Mammary epithelial cell (primary cell): ENCODE results near the gene RAB37.

Experiments
- EZH2 ChIP-seq: IDR thresholded peaks from 2 replicates; pipeline ENCODE4 v1.6.1; 2012; ENCODE audit warnings: low read length, inconsistent platforms, borderline replicate concordance
- TF ChIP-seq, protein P1 (sequence below), 2 donors: IDR thresholded peaks in 1 of 2; conservative IDR thresholded peaks in 1 of 2; 2 replicates each; pipeline ENCODE4 v1.5.1; 2011 to 2012; ENCODE audit warnings: inconsistent platforms in 2 of 2, low read length in 2 of 2, mild to moderate bottlenecking in 2 of 2, control low read depth in 1 of 2, low read depth in 1 of 2; ENCODE audit not compliant: insufficient read depth in 1 of 2; ENCODE audit errors: extremely low read depth in 1 of 2

DNA sequence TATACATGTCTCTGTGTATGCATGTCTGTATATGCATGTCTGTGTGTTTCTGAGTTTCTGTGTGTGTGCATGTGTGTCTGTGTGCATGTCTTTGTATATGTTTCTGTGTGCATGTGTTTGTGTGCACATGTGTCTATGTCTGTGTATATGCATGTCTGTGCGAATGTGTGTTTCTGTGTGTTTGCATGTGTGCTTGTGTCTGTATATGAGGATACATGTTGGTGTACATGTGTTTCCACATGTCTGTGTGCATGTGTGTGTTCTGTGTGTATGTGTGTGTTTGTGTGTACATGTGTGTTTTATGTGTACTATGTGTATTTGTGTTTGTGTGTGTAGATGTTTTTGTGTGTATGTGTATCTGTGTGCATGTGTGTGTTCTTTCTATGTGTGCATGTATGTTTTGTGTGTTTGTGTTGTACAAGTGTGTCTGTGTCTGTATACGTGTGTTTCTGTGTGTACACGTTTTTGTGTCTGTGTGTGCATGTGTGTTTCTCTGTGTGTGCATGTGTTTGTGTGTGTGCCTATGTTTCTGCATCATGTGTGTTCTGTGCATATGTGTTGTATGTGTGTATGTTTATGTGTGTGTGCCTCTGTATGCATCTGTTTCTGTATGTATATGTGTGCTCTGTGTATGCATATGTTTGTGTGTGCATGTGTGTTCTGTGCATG is 8.9 kb upstream of the RAB37 start:
- TF ChIP-seq, protein P1, sequence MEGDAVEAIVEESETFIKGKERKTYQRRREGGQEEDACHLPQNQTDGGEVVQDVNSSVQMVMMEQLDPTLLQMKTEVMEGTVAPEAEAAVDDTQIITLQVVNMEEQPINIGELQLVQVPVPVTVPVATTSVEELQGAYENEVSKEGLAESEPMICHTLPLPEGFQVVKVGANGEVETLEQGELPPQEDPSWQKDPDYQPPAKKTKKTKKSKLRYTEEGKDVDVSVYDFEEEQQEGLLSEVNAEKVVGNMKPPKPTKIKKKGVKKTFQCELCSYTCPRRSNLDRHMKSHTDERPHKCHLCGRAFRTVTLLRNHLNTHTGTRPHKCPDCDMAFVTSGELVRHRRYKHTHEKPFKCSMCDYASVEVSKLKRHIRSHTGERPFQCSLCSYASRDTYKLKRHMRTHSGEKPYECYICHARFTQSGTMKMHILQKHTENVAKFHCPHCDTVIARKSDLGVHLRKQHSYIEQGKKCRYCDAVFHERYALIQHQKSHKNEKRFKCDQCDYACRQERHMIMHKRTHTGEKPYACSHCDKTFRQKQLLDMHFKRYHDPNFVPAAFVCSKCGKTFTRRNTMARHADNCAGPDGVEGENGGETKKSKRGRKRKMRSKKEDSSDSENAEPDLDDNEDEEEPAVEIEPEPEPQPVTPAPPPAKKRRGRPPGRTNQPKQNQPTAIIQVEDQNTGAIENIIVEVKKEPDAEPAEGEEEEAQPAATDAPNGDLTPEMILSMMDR (conservative IDR thresholded peaks at IDR 0.05 in 1 of 2, IDR thresholded peaks at IDR 0.05 in 1 of 2; ENCODE audit: extremely low read depth in 1 of 2, insufficient read depth in 1 of 2, low read depth in 1 of 2, low read length in 2 of 2) = no peak
- no peak for TF ChIP-seq EZH2
